ENCODE measurements around the gene UGT1A6.

Gene UGT1A6

GRCh38 chr2:233799716-233800115 is 107.0 kb downstream of the UGT1A6 start:
- no peaks in the 10 kb centered on the region for H3K4me1 Mint-ChIP-seq
- H3K9me3 Mint-ChIP-seq: peaks cover 4% of the 10 kb centered on the region
- H3K36me3 Mint-ChIP-seq (ENCODE audit: low read depth): no peaks in the 10 kb centered on the region
- peaks cover 19% of the 10 kb centered on the region for H3K27me3 Mint-ChIP-seq (ENCODE audit: low read depth)
- no peak for TF ChIP-seq CTCF (IDR thresholded peaks at IDR 0.05; ENCODE audit: unreplicated experiment in 3 of 3)
- no peak overlapping the region for H3K27ac Mint-ChIP-seq
- no peak overlapping the region for H3K4me3 Mint-ChIP-seq

GRCh38 chr2:233800208-233800607 is 107.5 kb downstream of the UGT1A6 start:
- Mint-ChIP-seq H3K27me3 (ENCODE audit: low read depth) (peaks cover 17% of the 10 kb centered on the region), H3K9me3 (peaks cover 4% of the 10 kb centered on the region), H3K36me3 (ENCODE audit: low read depth) (no peaks in the 10 kb centered on the region), H3K4me3 (no peak overlapping the region), H3K27ac (no peak overlapping the region), H3K4me1 (no peaks in the 10 kb centered on the region)
- no peak for TF ChIP-seq CTCF (IDR thresholded peaks at IDR 0.05; ENCODE audit: unreplicated experiment in 3 of 3)

GRCh38 chr2:233801357-233802131 is 108.9 kb downstream of the UGT1A6 start:
- no peaks in the 10 kb centered on the region for H3K4me1 Mint-ChIP-seq
- H3K27ac Mint-ChIP-seq: no peak overlapping the region
- peaks cover 4% of the 10 kb centered on the region for H3K9me3 Mint-ChIP-seq
- H3K27me3 Mint-ChIP-seq (ENCODE audit: low read depth): peaks cover 15% of the 10 kb centered on the region
- no peak for TF ChIP-seq CTCF (IDR thresholded peaks at IDR 0.05; ENCODE audit: unreplicated experiment in 3 of 3)
- H3K36me3 Mint-ChIP-seq (ENCODE audit: low read depth): no peaks in the 10 kb centered on the region
- H3K4me3 Mint-ChIP-seq: no peak overlapping the region

GRCh38 chr2:233802132-233802815 is 109.6 kb downstream of the UGT1A6 start:
- peaks cover 4% of the 10 kb centered on the region for H3K9me3 Mint-ChIP-seq

GRCh38 chr2:233803292-233803911 is 110.7 kb downstream of the UGT1A6 start:
- TF ChIP-seq CTCF (IDR thresholded peaks at IDR 0.05; ENCODE audit: unreplicated experiment in 3 of 3): no peak
- Mint-ChIP-seq H3K4me1 (no peaks in the 10 kb centered on the region), H3K9me3 (peaks cover 4% of the 10 kb centered on the region), H3K27ac (no peak overlapping the region), H3K36me3 (ENCODE audit: low read depth) (no peaks in the 10 kb centered on the region), H3K27me3 (ENCODE audit: low read depth) (peaks cover 23% of the 10 kb centered on the region), H3K4me3 (no peak overlapping the region)

More at GRCh38 chr2:233802132-233802815, 109.6 kb downstream of the UGT1A6 start:
- Mint-ChIP-seq H3K4me1 (no peaks in the 10 kb centered on the region), H3K36me3 (ENCODE audit: low read depth) (no peaks in the 10 kb centered on the region), H3K27ac (no peak overlapping the region), H3K27me3 (ENCODE audit: low read depth) (peaks cover 17% of the 10 kb centered on the region), H3K4me3 (no peak overlapping the region)
- TF ChIP-seq CTCF (IDR thresholded peaks at IDR 0.05; ENCODE audit: unreplicated experiment in 3 of 3): no peak
